GM18526 (cell line): ENCODE results near the gene SNX21.

Source experiments
- POLR2A ChIP-seq: IDR thresholded peaks from 3 replicates; pipeline ENCODE4 v1.6.1; 2011; ENCODE audit not compliant: insufficient read length; ENCODE audit errors: extremely low read depth

SNX21 gene, protein sequence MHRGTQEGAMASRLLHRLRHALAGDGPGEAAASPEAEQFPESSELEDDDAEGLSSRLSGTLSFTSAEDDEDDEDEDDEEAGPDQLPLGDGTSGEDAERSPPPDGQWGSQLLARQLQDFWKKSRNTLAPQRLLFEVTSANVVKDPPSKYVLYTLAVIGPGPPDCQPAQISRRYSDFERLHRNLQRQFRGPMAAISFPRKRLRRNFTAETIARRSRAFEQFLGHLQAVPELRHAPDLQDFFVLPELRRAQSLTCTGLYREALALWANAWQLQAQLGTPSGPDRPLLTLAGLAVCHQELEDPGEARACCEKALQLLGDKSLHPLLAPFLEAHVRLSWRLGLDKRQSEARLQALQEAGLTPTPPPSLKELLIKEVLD

DNA sequence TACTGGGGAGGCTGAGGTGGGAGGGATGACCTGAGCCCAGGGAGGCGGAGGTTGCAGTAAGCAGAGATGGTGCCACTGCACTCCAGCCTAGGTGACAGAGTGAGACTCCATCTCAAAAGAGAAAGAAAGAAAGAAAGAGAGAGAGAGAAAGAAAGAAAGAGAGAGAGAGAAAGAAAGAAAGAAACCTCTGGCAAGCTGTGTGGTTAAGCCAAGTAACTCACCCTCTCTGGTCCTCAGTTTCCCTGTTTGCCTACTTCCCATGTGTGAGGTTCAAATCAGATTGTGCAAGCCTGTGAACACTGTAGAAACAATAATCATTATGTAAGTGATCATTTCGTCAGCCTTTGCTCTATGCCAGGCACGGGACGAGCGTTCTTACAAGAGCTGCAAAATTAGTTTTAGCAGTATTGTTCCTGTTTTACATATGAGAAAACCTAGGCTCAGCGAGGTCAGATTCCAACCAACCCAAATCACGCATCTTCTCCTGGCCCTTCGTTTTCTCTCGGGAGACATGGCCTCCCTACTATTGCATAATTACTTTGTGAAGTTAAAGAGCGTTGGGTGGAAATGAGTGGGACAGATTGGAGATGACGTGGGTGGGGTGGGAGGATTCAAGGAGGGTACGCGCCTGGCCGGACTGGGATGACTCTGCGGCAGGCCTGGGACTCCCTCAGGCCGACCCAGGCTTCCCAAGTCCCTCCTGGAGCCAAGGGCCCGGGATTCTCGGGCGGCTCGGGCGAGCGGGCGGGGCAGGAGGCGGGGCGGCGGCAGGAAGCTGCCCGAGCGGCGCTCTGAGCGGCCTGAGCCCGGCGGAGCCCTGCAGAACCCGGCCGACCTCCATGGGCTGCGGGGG lies at the start of gene SNX21:
SNX21 (plus strand) TSS at position 770 of the 853 bp plus-strand sequence. CDS start 121 bp downstream, outside the sequence.
- no peak for TF ChIP-seq POLR2A

DNA sequence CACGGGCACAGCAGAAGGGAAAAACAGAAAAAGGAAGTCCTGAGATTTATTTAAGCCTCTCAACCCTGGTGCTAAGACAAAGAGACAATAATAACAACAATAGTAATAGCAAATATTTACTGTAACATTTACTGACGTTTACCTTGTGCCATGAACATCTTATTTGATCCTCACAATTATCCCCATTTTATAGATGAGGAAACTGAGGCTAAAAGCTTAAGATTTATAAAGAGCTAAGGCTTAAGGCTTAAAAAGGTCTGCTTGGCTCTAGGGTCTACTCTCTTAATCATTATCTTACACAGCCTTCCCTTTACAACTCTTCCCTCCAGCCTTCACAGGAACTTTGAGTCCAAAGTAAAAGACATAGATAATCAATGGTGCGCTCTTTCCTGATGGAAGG lies 45.2 kb upstream of the SNX21 start:
- no peak for TF ChIP-seq POLR2A

DNA sequence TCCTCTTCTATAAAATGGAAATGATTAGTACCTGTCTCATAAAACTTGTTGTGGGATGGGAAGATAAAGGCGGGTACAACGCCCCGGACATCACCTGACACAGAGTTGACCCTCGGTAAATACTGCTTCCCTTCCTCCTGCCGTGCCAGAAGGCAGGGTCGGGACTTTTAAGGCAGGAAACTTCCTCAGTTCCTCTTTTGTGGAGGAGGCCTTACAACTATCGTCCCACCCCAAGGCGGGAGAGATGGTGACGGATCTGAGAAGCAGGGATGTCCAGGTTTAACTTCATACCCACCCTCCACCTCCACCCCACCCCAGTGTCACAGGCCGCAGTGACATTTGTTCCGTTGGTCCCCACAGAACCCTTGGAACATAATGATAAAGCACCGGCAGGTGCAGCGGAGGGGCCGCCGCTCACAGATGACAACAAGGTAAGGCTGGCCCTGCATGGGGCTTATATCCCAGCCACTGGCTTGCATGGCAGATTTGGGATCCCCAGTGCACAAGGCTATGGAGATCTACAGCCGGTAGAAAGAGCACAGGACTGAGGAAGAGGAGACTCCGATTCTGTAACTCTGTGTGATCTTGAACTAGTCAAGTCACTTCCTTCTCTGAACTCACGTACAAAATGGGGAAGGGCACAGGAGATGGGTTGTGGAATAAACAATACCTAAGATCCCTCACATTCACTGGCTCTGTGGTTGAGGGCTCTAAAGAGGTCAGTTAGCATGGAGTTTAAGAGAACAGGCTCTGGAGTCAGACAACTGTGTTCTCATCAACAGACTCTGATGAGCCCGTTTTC lies 41.1 kb upstream of the SNX21 start:
- TF ChIP-seq POLR2A = no peak

GRCh38 chr20:45796337-45797065 lies 37.1 kb upstream of the SNX21 start:
- TF ChIP-seq POLR2A = no peak

- TF ChIP-seq POLR2A = no peak
These were observed 34.5 kb upstream of the SNX21 start for GRCh38 chr20:45798935-45799642.

- TF ChIP-seq POLR2A = no peak
These were observed 31.7 kb upstream of the SNX21 start for GRCh38 chr20:45801851-45802250.

GRCh38 chr20:45810191-45810970 lies 23.2 kb upstream of the SNX21 start:
- no peak for TF ChIP-seq POLR2A

GRCh38 chr20:45812157-45813005 lies 21.2 kb upstream of the SNX21 start, which contains the start of gene UBE2C:
UBE2C (plus strand) TSS chr20:45812644; CDS start chr20:45812696, 52 bp downstream.
- TF ChIP-seq POLR2A = peak; percentile 73

- TF ChIP-seq POLR2A = no peak
These were observed 20.6 kb upstream of the SNX21 start for GRCh38 chr20:45813006-45813340.

- TF ChIP-seq POLR2A = no peak
These were observed 20.1 kb upstream of the SNX21 start for GRCh38 chr20:45813489-45813888.

- no peak for TF ChIP-seq POLR2A
These were observed 19.3 kb upstream of the SNX21 start for GRCh38 chr20:45814314-45814713.

DNA sequence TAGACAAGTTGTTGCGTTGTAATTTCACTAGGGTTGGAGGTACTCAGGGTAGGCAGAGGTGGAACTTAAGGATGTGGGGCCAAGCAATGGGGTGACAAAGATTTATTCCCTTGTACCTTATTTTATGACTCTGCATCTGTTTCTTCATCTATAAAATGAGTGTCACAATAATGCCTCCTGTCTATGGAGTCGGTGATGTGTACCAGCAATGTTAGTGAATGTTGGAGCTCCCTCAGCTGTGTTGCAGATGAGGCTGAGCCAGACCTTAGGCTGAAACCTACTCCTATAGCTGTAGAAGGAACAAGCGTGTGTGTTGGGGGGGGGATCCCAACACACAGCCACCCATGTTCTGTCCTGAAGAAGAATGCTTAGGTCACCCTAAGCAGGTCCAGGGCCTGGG lies 16.6 kb upstream of the SNX21 start:
- TF ChIP-seq POLR2A = no peak
